HG02870 (cell line): Measurements from ENCODE around the gene RASL11B.

Experiments
- ATAC-seq: cut with Tn5 transposase; IDR thresholded peaks from one replicate; pipeline ENCODE4 v1.9.1; 2021; ENCODE audit warnings: mild to moderate bottlenecking, moderate library complexity; ENCODE audit not compliant: unreplicated experiment

The RASL11B gene

DNA sequence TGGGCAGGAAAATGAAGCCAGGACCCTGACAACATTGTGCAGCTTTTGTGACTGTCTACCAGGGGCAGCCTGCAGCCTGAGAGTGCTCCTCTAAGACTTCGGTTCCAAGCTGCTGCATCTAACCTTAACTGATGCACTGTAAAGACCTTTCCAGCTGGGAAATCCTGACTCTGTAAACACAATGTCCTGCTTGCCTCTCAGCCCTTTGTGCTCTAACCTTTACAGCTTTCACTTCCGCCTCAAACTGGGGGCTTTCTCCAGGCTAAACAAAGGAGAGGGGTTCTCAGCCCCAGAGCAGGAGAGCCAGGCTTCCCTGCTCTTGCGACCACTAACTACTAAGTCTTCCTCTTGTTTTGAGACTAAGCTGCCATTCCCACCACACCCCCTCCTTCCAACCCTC, 19.3 kb upstream of the RASL11B start:
- ATAC-seq = no peak

DNA sequence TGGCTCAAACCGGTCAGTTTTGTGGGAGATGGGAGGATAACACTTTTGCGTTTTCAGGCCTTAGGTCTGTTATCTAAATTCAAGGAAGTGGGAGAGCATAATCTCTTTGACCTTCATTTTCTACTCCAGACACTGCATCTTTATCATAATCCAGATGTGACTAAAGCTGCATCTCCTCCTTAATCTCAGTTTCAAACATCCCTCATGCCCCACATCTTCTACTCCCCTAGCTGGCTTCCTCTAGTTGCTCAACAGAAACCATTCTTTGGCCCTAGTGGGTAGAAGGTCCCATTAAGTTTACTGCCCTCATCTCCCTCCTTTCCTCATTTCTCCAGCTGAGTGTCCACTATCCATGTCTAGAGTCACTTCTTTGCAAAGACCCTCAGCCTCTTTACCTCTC, 18.8 kb upstream of the RASL11B start:
- ATAC-seq = no peak

DNA sequence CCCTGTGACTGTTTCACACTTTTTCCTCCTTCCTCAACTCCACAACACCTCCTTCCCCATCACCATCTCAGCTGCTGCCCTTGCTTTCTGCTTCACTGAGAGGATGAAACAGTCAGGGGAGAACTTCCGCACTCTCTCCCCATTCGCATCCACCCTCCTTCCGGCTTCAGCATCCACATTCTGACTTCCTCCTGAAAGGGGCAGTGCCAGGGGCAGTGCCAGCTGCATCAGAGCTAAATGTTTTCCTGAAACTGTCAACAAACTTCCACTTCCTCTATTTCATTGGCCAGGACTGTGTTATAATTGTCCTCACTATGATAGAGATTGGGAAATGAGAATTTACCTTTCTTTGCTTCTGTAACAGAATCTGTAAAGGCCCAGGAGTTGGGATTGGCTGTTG, 18.2 kb upstream of the RASL11B start:
- no peak for ATAC-seq

DNA sequence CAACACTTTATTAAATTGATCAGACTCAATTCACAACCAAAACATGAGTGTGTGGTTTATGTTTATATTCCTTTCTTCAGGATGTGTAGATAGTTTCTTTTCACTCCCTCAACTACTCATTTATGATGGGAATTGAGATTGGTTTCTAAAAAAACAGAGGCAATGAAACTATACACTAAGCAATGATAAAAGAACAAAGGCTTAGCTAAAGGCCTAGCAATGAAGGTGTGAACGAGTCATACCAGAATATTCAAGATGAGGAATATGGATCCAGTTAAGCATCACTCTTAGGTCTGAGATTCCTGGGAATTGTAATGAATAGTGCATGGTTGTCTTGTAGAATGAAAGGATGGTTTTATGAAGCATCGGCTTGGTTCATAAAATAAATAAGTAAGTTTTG, 17.5 kb upstream of the RASL11B start:
- no peak for ATAC-seq

DNA sequence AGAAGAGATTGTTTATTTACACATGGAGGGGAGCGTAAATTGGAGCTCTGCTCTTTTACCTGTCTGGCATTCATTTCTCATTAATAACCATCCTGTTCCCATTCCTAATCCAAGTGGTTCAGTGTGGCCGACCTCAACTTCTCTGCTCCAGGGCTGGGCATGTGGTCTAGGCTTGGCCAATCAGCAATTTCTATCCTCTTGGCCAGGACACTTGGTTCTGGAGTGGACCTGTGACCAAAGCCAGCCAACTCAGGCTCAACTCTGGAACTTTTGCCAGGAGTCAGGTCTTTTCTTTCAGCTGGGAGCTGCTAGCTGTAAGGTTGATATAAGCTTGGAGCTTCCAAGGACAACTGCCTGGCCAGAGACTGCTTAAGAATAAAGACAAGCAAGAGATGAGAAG, 15.6 kb upstream of the RASL11B start:
- ATAC-seq = no peak

DNA sequence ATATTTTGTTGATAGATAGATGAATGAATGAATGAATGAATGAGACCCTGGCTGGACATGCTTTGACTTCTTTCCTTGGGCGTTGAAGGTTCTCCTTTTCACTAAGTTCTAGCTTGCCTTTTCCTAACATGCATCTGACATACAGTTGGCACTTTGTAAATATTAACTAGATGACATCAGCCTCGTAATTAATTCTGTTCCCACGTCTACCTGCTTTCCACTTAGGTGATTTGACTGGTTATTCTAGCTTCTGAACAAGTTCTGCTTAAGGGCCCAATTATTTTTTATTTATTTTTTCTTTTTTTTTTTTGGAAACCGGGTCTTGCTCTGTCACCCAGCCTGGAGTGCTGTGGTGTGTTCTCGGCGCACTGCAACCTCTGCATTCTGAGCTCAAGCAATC, 13.9 kb upstream of the RASL11B start:
- no peak for ATAC-seq

DNA sequence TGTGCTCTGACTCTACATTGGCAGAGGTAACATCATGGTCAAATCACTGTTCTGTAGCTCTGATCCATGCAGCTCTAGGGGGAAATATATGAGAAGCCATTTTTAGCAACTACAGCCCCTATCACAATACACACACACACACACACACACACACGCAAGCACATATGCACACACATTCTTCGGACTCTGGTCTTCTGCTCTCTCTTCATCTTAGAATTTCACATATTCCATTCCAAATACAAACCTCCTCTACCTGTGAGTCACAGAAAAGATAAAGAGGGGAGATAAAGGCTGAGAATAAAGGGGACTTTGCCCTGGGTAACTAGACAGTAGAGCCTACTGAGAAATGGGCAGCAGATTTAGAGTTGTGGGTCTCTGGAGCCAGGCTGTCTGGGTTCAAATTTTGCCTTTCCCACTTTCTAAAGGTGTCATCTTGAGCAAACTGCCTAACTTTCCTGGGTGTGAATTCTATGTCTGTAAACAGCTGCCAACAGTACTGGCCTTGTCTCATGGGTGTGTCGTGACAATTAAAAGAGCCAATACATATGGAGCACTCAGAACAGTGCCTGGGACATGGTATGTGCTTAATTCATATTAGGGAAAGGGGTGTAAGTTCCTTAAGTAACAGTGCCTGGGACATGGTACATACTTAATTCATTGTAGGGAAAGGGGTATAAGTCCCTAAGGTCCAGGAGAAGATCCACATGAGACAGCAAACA, 11.6 kb upstream of the RASL11B start:
- ATAC-seq = no peak

DNA sequence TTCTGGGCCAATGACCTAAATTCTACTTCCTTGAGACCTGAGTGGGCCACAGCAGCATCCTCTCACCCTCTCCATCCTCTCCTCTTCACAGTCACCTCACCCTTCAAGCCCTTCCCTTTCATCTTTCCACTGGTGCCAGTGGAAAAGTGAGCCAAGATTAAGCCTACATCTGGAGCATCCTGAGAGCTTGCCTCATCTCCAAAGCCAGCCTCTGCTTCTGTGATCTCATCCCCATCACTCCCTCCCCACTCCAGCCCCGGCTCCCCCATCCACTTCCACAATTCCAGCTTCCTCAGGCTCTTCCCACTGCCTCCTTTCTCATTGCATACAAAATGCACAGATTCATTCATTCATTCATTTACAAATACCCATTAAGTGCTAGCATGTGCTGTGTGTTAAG, 10.1 kb upstream of the RASL11B start:
- ATAC-seq = no peak

DNA sequence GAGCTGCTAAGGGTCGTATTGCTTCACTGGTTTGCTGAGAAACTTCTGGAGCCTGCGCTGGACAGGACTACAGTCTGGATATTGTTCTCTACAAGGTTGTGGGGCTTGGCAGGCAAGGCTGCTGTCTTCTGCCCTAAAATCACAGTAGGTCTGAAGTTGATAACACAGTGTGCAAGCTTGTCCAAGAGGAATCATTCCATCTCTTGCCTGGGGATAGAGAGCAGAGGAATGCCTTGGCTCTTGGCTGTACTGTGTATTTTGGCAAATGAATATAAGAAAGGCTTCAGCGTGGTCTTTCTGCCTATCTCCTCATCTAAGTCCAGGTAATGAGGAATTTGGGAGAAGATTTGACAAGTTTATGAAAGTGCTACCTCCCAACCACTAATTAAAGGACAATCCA, 9.4 kb upstream of the RASL11B start:
- no peak for ATAC-seq

DNA sequence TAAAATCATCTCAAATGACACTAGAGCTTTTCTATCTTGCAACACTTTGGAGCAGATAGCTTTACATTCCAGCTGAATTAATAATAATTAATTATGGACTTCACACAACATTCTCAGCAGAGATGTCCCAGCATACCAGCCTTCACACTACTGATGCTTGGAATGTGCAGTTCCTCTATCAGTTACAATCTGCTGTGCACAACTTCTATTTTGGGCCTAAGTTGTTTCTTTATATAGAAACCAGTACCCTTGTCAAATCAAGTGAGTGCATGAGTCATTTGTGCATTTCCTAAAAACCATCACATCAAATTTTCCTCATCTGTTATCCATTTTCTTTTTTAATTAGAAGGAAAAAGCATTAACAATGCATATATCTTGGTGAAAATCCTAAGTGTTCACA, 8.8 kb upstream of the RASL11B start:
- no peak for ATAC-seq

DNA sequence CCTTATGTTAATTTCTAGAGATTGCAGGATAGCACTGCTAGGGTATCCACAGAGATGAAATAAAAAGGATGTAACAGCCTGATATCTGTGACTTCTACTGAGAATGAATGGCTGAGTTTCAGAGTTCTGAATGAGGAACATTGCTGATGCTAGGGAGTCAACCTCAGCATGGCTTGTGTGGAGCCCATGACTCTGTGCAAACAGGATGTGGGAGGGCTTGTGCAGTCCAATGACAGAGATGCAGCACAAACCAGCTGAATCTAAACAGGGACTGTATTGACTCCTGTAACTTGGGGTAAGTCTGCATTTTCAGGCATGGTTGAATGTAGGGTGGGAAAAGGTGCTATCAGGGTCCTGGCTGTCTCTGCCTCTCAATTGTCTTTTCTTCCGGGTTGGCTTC, 5.3 kb upstream of the RASL11B start:
- no peak for ATAC-seq

DNA sequence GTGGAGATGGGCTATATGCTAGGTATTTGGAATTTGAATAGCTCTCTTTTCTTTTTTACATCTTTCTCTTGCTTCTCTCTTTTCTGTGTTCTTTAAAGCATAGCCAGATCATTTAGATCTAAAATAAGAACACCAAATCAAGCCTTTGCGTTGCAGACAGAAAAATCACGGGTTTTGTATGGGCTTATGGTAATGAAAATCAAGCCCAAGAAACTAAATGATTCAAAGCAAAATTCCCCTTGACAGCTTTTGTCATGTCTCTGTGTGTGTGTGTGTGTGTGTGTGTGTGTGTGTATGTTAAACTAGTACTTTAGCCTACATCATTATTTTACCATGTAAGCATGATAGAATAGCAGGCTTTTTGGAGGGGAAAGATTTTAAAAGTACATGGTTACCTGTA, 1.8 kb upstream of the RASL11B start:
- no peak for ATAC-seq

DNA sequence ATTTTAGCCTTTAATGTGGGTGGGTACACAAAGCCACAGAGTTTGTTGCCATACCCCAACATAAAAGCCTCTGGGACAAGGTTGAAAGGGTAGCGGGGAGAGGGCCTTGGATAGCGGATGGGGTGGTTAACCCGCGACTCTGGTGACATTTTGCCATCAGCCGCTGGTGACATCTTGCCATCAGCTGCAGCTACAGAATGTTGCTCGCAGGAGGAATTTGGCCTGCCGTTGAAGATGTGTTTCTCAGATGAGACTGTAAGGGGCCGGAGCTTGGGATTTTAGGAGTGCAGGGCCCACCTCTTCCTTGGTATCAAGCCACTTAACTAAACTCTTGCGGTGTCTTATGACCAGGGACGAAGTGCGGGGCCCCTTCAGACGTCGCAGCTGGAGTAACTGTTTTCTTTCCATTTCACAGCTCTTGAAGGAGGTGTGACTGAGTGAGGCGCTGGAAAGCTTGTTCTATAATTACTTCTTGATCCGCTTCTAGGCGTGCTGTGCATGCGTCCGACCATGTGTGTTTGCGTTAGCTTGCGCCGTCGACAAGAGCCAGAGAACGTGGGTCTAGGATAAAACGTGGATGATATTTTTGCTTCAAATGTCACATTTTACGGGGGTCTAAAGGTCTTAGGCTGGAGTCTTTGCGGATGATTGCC, 820 bp upstream of the RASL11B start:
- ATAC-seq = no peak

DNA sequence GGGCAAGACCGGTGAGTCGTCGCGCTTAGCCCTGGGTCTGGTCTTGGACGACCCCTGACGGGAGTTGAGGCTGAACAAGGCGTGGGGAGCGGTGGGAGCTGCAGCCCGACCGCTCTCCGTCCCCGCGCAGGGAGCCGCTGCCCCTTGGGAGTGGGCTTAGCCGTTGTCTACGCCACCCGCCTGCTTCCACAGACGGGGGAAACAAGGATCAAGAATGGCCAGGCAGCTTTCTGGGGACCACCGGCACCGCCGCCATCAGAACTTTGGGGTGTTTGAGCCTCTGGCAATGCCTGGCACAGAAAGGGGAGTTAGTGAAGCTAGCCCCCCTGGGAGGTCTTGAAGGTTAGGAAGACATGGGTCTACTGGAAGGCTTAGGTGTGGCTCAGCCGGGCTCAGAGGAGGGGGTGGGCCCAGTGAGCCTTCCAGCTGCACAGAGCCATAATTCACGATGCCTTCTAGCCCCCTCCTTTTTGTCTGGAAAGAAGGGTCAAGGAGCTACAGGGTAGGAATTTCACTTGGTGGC, 583 bp downstream of the RASL11B start:
- no peak for ATAC-seq

DNA sequence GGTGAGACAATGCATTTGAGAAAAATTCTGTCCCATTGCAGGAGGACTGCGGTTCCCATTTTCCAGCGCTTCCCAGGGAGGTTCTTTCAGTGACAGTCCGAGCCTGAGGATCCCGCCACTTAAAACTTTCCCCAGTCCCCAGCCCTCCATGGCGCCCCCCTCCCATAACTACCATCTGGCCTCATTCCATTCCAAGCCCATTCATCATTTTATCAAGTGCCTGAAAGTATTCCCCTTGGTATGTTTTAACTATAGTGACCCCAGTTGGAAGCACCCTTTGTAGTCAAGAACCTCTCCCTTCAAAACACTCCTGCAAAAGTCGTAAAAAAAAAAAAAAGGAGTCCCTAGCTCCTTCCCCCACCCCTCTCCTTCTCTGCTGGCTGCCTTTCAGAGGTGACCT, 1.2 kb downstream of the RASL11B start:
- ATAC-seq = no peak

DNA sequence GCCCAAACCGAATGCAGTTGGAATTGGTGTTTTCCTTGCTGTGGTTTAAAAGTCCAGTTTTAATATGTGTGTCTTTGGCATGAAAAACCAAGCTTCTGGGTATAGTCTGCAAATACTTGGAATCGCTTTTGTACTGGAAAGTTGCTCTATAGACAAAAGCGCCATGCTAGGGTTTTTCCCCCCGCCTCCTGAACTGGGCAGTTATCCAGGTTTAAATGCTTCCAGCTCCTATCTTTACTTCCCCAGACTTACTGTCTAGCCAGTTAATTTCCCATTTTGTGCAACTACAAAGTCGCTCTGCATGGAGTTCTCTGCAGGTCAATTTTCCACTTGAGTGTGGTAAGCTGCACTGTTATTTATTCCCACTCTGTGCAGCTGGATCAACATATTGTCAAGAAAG, 2.7 kb downstream of the RASL11B start:
- no peak for ATAC-seq

DNA sequence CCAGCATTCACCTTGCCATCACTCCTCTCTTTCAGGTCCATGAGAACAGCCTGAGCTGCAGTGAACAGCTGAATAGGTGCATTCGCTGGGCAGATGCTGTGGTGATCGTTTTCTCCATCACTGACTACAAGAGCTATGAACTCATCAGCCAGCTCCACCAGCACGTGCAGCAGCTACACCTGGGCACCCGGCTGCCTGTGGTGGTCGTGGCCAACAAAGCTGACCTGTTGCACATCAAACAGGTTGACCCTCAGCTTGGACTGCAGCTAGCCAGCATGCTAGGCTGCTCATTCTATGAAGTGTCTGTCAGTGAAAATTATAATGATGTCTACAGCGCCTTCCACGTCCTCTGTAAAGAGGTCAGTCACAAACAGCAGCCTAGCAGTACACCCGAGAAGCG, 3.2 kb downstream of the RASL11B start:
- no peak for ATAC-seq

DNA sequence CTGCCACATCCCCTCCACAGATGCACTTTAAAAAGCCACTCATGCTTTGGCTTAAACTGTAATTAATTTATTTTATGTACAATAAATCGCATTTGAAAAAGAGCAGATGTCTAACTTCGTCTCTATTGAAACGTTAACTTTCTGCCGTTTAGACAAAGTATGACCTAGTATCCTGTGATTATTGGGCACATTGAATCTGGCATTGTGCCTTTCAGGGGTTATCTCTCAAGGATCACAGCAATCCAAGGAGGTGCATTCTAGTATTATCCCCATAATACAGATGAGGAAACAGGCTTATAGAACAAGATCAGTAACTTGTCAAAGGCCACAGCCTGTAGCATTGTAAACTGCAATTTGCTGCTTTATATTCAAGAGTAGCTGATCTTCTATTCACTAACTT, 4.6 kb downstream of the RASL11B start:
- no peak for ATAC-seq

DNA sequence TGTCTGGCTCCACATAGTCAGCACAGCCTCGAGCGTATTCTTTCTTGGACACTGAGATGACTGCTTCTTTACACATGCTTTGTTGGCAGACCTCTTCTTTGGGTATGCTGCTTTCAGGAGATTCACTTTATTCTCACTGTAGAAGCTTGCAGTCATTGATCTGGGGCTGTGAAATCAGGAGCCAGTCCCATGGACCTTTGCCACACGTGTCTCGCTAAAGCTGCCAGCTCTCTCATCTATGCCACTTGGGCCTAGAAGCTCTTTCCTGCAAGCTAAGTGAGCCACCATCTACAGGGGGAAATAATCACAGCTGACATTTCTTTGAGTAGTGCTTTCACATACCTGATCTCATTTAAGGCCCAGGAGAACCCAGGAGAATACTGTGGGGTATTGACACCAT, 5.0 kb downstream of the RASL11B start:
- ATAC-seq = no peak

DNA sequence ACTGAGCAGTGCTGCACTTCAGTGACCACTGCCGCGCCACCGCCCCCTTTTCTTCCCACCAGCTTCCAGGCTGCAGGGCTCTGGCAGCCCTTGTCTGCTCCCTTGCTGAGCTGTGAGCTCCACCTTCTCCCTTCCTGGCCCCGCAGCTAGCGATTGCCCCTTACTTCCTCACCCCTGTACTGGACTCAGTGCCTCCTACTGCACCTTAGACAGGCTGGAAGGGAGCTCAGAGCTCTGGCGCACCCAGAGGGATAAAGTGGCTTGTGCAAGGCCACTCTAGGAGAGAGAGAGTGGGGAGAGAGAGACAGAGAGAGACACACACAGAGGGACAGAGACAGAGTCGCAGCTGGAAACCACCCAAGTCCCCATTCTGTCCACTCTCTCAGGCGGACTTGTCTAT, 6.0 kb downstream of the RASL11B start:
- no peak for ATAC-seq

DNA sequence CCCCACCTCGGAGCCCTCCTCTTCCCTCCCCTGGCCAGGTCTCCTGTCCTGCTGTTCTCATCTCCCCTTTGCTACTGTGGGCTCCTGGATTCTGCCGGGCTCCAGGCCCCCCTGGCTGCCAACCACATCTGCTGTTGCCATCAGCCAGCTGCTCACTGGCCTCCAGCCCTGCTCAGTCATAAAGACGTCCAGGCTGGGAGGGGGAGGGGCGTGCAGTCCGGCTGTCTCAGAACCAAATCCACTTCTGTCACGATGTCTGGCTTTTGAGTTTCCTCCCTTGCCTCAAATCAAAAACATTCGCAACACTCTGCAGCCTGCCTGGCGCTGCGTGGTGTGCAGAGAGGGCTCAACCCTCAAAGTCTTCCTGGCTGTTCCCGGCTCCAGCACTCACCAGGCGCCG, 7.1 kb downstream of the RASL11B start:
- no peak for ATAC-seq

DNA sequence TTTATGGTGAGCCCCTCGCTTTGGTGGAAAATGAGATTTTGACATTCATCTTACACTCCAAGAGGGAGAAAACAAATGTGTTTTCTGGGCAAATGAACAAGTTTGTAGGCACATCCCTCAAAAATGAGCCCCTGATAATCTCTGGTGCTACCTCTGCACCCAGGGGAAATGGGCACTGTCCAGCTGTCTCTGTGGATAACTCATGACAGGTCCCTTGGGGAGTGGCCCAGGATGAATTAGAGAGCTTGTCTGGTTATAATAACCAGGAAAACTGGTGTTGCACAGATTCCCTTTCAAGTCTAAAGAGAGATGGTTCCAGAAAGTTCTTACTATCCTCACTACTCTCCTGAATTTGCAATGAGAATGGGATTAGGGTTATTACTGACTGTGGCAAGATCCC, 7.5 kb downstream of the RASL11B start:
- ATAC-seq = no peak

DNA sequence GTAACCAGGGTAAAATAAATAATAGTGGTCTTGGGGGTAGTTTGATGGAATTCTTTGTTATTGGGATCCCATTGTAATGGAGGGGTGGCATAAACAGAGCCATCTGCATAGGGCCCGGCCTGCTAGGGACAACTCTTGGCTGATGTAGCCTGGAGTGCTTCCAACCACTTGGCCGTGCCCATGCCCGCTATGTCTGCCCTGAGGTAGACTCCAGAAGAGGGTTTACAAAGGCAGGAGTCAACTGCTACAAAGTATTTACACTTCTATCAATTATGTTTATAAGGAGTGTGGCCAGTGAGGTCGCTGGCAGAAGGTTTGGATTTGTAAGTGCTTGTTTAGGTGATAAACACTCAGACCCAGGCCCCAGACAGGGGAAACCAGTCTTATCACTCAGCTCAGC, 8.1 kb downstream of the RASL11B start:
- no peak for ATAC-seq
